ENCODE measurements around the gene DCAF8.

GRCh38 chr1:160256396-160257046 lies 5.8 kb downstream of the DCAF8 start:
- TF ChIP-seq EZH2 (IDR thresholded peaks at IDR 0.05; ENCODE audit: insufficient read depth, poor library complexity, severe bottlenecking) (no peak), EZH2phosphoT487 (IDR thresholded peaks at IDR 0.05; ENCODE audit: insufficient read depth, low read depth) (no peak)

All from GM23248 (cell line).